Esophagus squamous epithelium (tissue), 4 donors: ENCODE measurements around the gene BFSP1.

Experiments
- POLR2A ChIP-seq, 4 donors: fragments of 450-650 bp; IDR thresholded peaks; one replicate each; pipeline ENCODE4 v1.6.1; 2017; ENCODE audit warnings: antibody characterized with exemption in 4 of 4, mild to moderate bottlenecking in 4 of 4, moderate library complexity in 3 of 4
- TF ChIP-seq, protein P1 (sequence below), 6 experiments: fragments of 450-650 bp in 4 of 6; fragments of 200-600 bp in 2 of 6; sonication (generic) in 2 of 6; IDR thresholded peaks; one replicate each; pipeline ENCODE4 v1.5.1; 2016 to 2019; ENCODE audit warnings: antibody characterized with exemption in 6 of 6, mild to moderate bottlenecking in 4 of 6, moderate library complexity in 4 of 6

DNA sequence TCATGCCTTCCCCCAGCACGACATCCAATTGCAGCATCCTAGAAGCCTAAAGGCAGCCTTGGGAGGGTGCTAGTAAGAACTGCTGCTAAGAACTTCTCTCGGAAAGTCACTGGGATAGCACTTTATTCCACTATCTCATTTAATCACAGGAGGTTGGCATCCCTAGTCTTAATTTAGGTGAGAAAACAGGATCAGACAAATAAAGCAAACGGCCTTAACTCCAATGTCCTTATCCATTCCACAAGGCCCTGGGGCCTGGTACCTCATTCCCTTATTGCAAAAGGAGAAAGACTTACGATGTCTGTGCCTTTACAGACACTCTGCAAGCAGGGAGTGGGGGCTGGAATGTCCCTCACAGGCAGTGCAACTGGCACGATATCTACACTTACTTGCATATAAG, 60.7 kb downstream of the BFSP1 start:
- TF ChIP-seq, protein P1, sequence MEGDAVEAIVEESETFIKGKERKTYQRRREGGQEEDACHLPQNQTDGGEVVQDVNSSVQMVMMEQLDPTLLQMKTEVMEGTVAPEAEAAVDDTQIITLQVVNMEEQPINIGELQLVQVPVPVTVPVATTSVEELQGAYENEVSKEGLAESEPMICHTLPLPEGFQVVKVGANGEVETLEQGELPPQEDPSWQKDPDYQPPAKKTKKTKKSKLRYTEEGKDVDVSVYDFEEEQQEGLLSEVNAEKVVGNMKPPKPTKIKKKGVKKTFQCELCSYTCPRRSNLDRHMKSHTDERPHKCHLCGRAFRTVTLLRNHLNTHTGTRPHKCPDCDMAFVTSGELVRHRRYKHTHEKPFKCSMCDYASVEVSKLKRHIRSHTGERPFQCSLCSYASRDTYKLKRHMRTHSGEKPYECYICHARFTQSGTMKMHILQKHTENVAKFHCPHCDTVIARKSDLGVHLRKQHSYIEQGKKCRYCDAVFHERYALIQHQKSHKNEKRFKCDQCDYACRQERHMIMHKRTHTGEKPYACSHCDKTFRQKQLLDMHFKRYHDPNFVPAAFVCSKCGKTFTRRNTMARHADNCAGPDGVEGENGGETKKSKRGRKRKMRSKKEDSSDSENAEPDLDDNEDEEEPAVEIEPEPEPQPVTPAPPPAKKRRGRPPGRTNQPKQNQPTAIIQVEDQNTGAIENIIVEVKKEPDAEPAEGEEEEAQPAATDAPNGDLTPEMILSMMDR (IDR thresholded peaks at IDR 0.05) = no peak
- no peak for TF ChIP-seq POLR2A (IDR thresholded peaks at IDR 0.05)
